A549 (cell line): Measurements from ENCODE around the gene FRMD4A. TPM values are rescaled to one million over a fixed set of nuclear protein-coding genes. Genes with fewer than 3 reads are reported as not detected.

Experiments
- ATAC-seq, 2 experiments: fragments of 200-7000 bp in 1 of 2; fragments of >200 bp in 1 of 2; cut with Nextera tagmentation in 1 of 2; cut with Tn5 transposase in 1 of 2; 3 replicates each; pipeline versions ENCODE4 v1.8.0 to v1.9.1; 2018 to 2020; ENCODE audit warnings: mild to moderate bottlenecking in 1 of 2, moderate library complexity in 1 of 2
- CTCF ChIA-PET: fragments of 300-600 bp; sonication (Branson Sonifier 250); formaldehyde crosslinking; extraction: SDS; loops from one replicate; lab custom pipeline; 2021; ENCODE audit warnings: antibody characterized with exemption, inconsistent platforms; lab: Yijun Ruan, JAX
- POLR2A ChIA-PET: fragments of 350-600 bp; formaldehyde crosslinking; extraction: SDS; loops from one replicate; lab custom pipeline; 2021; ENCODE audit warnings: antibody characterized with exemption, inconsistent platforms; lab: Yijun Ruan, JAX
- DNase-seq, 2 experiments: peaks; one replicate each; pipeline versions ENCODE4 v3.0.0 to v3.0.0-alpha.2; 2011 to 2016; ENCODE audit warnings: low read depth in 1 of 2, low spot score in 1 of 2
- FAIRE-seq: peaks from 2 replicates; lab custom pipeline; 2011; peaks lifted over from hg19 to GRCh38; lab: Jason Lieb, UNC
- H3K27ac ChIP-seq, 2 experiments: fragments of >200 bp; sonication (Bioruptor Twin); formaldehyde crosslinking; 3 replicates each; pipeline ENCODE4 v1.5.1; 2016 to 2017
- H3K4me1 ChIP-seq: fragments of >200 bp; sonication (Bioruptor Twin); formaldehyde crosslinking; 3 replicates; pipeline ENCODE4 v1.6.1; 2016
- H3K4me2 ChIP-seq: fragments of >200 bp; sonication (Bioruptor Twin); formaldehyde crosslinking; 3 replicates; pipeline ENCODE4 v1.6.1; 2016
- H3K4me3 ChIP-seq: fragments of >200 bp; sonication (Bioruptor Twin); formaldehyde crosslinking; 3 replicates; pipeline ENCODE4 v1.5.1; 2016
- H3K9me3 ChIP-seq: fragments of >200 bp; sonication (Bioruptor Twin); formaldehyde crosslinking; 3 replicates; pipeline ENCODE4 v1.6.1; 2016
- BHLHE40 ChIP-seq: IDR thresholded peaks from 2 replicates; pipeline ENCODE4 v1.6.1; 2012; ENCODE audit warnings: low read depth, low read length, inconsistent platforms
- CHD2 ChIP-seq: fragments of 150-350 bp; IDR thresholded peaks from 2 replicates; pipeline ENCODE4 v1.6.1; 2014; ENCODE audit warnings: low read length; ENCODE audit not compliant: partially characterized antibody
- E2F6 ChIP-seq: IDR thresholded peaks from 2 replicates; pipeline ENCODE4 v1.6.1; 2012; ENCODE audit warnings: low read depth, borderline replicate concordance
- FOXS1 ChIP-seq: fragments of 250-450 bp; sonication (Bioruptor Pico); IDR thresholded peaks from 2 replicates; pipeline ENCODE4 v1.5.0; 2020; ENCODE audit warnings: mild to moderate bottlenecking, moderate library complexity
- HEYL ChIP-seq: fragments of 250-450 bp; sonication (Bioruptor Pico); IDR thresholded peaks from 2 replicates; pipeline ENCODE4 v1.8.0; 2021; ENCODE audit warnings: mild to moderate bottlenecking, moderate library complexity
- HOXB5 ChIP-seq: fragments of 250-450 bp; sonication (Bioruptor Pico); IDR thresholded peaks from 2 replicates; pipeline ENCODE4 v1.5.0; 2020; ENCODE audit warnings: mild to moderate bottlenecking, moderate library complexity
- JUNB ChIP-seq: fragments of >200 bp; sonication (Bioruptor Twin); formaldehyde crosslinking; IDR thresholded peaks from 2 replicates; pipeline ENCODE4 v1.6.1; 2016
- KDM5A ChIP-seq: fragments of 200-600 bp; sonication (generic); IDR thresholded peaks from 2 replicates; pipeline ENCODE4 v1.6.1; 2016; ENCODE audit warnings: antibody characterized with exemption, mild to moderate bottlenecking
- MAFK ChIP-seq: fragments of 450-650 bp; IDR thresholded peaks from 2 replicates; pipeline ENCODE4 v1.6.1; 2014; ENCODE audit not compliant: partially characterized antibody
- MAZ ChIP-seq: fragments of 150-350 bp; IDR thresholded peaks from 2 replicates; pipeline ENCODE4 v1.6.1; 2014; ENCODE audit warnings: antibody characterized with exemption, low read depth, low read length, borderline replicate concordance
- MYC ChIP-seq: IDR thresholded peaks from 2 replicates; pipeline ENCODE4 v1.6.1; 2012; ENCODE audit warnings: mild to moderate bottlenecking, inconsistent platforms, low read length, improper control_type of control experiment, borderline replicate concordance
- POLR2A ChIP-seq: IDR thresholded peaks from 2 replicates; pipeline ENCODE4 v1.6.1; 2012; ENCODE audit warnings: mild to moderate bottlenecking, low read length
- POLR2AphosphoS2 ChIP-seq: conservative IDR thresholded peaks from 2 replicates; pipeline ENCODE4 v1.6.1; 2012; ENCODE audit warnings: low read length, improper control_type of control experiment, inconsistent platforms
- RARB ChIP-seq: fragments of 250-450 bp; sonication (Bioruptor Pico); IDR thresholded peaks from 2 replicates; pipeline ENCODE4 v1.8.0; 2021; ENCODE audit warnings: mild to moderate bottlenecking, moderate library complexity
- RCOR1 ChIP-seq: fragments of 150-350 bp; IDR thresholded peaks from 2 replicates; pipeline ENCODE4 v1.6.1; 2014; ENCODE audit warnings: antibody characterized with exemption, low read length, low read depth
- REST ChIP-seq: fragments of 200-600 bp; sonication (generic); IDR thresholded peaks from 2 replicates; pipeline ENCODE4 v1.6.1; 2016; ENCODE audit warnings: antibody characterized with exemption, mild to moderate bottlenecking, moderate library complexity
- SREBF2 ChIP-seq: fragments of 450-650 bp; IDR thresholded peaks from 2 replicates; pipeline ENCODE4 v1.6.1; 2014; ENCODE audit warnings: mild to moderate bottlenecking, moderate library complexity
- TP53 ChIP-seq: fragments of 250-450 bp; sonication (Bioruptor Pico); IDR thresholded peaks from 2 replicates; pipeline ENCODE4 v1.5.0; 2021; ENCODE audit warnings: mild to moderate bottlenecking, moderate library complexity
- USF2 ChIP-seq: fragments of 450-650 bp; IDR thresholded peaks from 2 replicates; pipeline ENCODE4 v1.6.1; 2014; ENCODE audit warnings: antibody characterized with exemption
- ZC3H11A ChIP-seq: fragments of 450-650 bp; IDR thresholded peaks from 2 replicates; pipeline ENCODE4 v1.6.1; 2014; ENCODE audit warnings: antibody characterized with exemption, mild to moderate bottlenecking
- ZFP36 ChIP-seq: fragments of 450-650 bp; IDR thresholded peaks from 2 replicates; pipeline ENCODE4 v1.6.1; 2014; ENCODE audit warnings: borderline replicate concordance; ENCODE audit not compliant: partially characterized antibody
- WGBS: methylation state at CpG from one replicate; pipeline ENCODE4 v1.1.6; 2017; ENCODE audit errors: missing lambda C conversion rate; 5-methylcytosine and 5-hydroxymethylcytosine counted together
- polyA plus RNA-seq, 4 experiments: library from polyadenylated mRNA; depleted of rRNA in 3 of 4; stranded (reverse); fragments of >200 nt; fragmentation: RNase III in 1 of 4; extraction: RNeasy Plus Mini Kit Qiagen cat#74134 plus additional on column Dnase treatment in 1 of 4; gene quantifications; 2 replicates in 3 of 4; 3 replicates in 1 of 4; pipeline ENCODE4 v1.2.3, GENCODE V29; 2011 to 2017

The FRMD4A gene
- polyA plus RNA-seq, 2 of the 4 experiments (the other 2 are of a cell fraction): 2.5 to 4.7 TPM

- CTCF ChIA-PET: interaction anchor here (0.6 to 1.5 kb wide), 4 partner anchors 9 to 120 kb away, joined by 3 to 5 read pairs (median 3); partner anchors contain the start of gene PRPF18
- TF ChIP-seq RARB (no peak), MAFK (peak; percentile 95), POLR2AphosphoS2 (no peak), FOXS1 (CRISPR knock-in tag) (no peak), ZC3H11A (no peak)
- TF ChIP-seq, all 56 proteins: peak for 1
- FAIRE-seq (no peak), DNase-seq (no peak), ATAC-seq (no peak)
- POLR2A ChIA-PET: no interaction called here
- Histone ChIP-seq H3K27ac (no peak overlapping the region), H3K4me3 (no peak overlapping the region), H3K4me2 (no peak overlapping the region), H3K9me3 (no peaks in the 10 kb centered on the region), H3K4me1 (no peaks in the 10 kb centered on the region)
- 69% methylated on average over 2 of the region's 2 CpGs for WGBS
Observed at GRCh38 chr10:13604357-13605040, 726.2 kb downstream of the FRMD4A start.

GRCh38 chr10:13597909-13598308 lies 732.8 kb downstream of the FRMD4A start:
- no peak for ATAC-seq
- no peak overlapping the region for H3K4me3 ChIP-seq

GRCh38 chr10:13594641-13595040 lies 736.1 kb downstream of the FRMD4A start:
- TF ChIP-seq BHLHE40 (no peak), TP53 (CRISPR knock-in tag) (no peak), HOXB5 (CRISPR knock-in tag) (no peak), ZC3H11A (no peak), KDM5A (no peak), SREBF2 (no peak), MYC (no peak), MAZ (no peak), E2F6 (no peak), USF2 (no peak), RCOR1 (no peak)
- no peak for FAIRE-seq
- Histone ChIP-seq H3K4me3 (no peak overlapping the region), H3K9me3 (no peaks in the 10 kb centered on the region), H3K27ac (no peak overlapping the region), H3K4me1 (no peaks in the 10 kb centered on the region), H3K4me2 (no peak overlapping the region)
- no peak for ATAC-seq
- CTCF ChIA-PET: no interaction called here
- POLR2A ChIA-PET: no interaction called here
- WGBS: 92% methylated on average over 2 of the region's 2 CpGs
- no peak for DNase-seq

More at GRCh38 chr10:13597909-13598308, 732.8 kb downstream of the FRMD4A start:
- WGBS: 78% methylated on average over 5 of the region's 5 CpGs
- POLR2A ChIA-PET: no interaction called here
- H3K9me3 ChIP-seq: no peaks in the 10 kb centered on the region
- no peak for DNase-seq
- H3K4me1 ChIP-seq: no peaks in the 10 kb centered on the region
- H3K4me2 ChIP-seq: no peak overlapping the region
- no peak overlapping the region for H3K27ac ChIP-seq
- FAIRE-seq: no peak
- no peak for TF ChIP-seq ZFP36
- no peak for TF ChIP-seq CHD2
- TF ChIP-seq POLR2A: no peak
- no peak for TF ChIP-seq KDM5A
- no peak for TF ChIP-seq MAFK
- no peak for TF ChIP-seq REST
- no peak for TF ChIP-seq BHLHE40
- no peak for TF ChIP-seq JUNB
- no peak for TF ChIP-seq HEYL
- CTCF ChIA-PET: interaction anchor here (1.2 kb wide), 1 partner anchor 62 kb away, joined by 3 read pairs; no protein-coding TSS in a partner anchor
